Measurements from ENCODE around the gene SELL.
"Not testable (repeated sequence)": the region's sequence is repeated elsewhere in the genome, so short reads cannot be mapped to it uniquely, and the experiment has no call there.

The SELL gene

GRCh38 chr1:169667227-169667639 is 44.2 kb downstream of the SELL start:
- not testable (repeated sequence) for DNase-seq, H3K4me3 Mint-ChIP-seq, H3K9me3 Mint-ChIP-seq

GRCh38 chr1:169662680-169663079 is 48.7 kb downstream of the SELL start:
- not testable (repeated sequence) for H3K36me3 Mint-ChIP-seq (ENCODE audit: low read depth)

More at GRCh38 chr1:169667227-169667639, 44.2 kb downstream of the SELL start:
- H3K36me3 Mint-ChIP-seq (ENCODE audit: low read depth); H3K27ac Mint-ChIP-seq; H3K4me1 Mint-ChIP-seq: not testable (repeated sequence)
- peaks cover 17% of the 10 kb centered on the region for H3K27me3 Mint-ChIP-seq (ENCODE audit: low read depth, poor library complexity)

GRCh38 chr1:169661066-169661465 is 50.4 kb downstream of the SELL start:
- not testable (repeated sequence) for DNase-seq; H3K4me1 Mint-ChIP-seq; H3K4me3 Mint-ChIP-seq; H3K27ac Mint-ChIP-seq; H3K27me3 Mint-ChIP-seq (ENCODE audit: low read depth, poor library complexity); H3K36me3 Mint-ChIP-seq (ENCODE audit: low read depth)
- peaks cover 29% of the 10 kb centered on the region for H3K9me3 Mint-ChIP-seq

More at GRCh38 chr1:169662680-169663079, 48.7 kb downstream of the SELL start:
- not testable (repeated sequence) for H3K27me3 Mint-ChIP-seq (ENCODE audit: low read depth, poor library complexity); DNase-seq; H3K4me1 Mint-ChIP-seq; H3K4me3 Mint-ChIP-seq; H3K27ac Mint-ChIP-seq
- peaks cover 29% of the 10 kb centered on the region for H3K9me3 Mint-ChIP-seq

- not testable (repeated sequence) for H3K27me3 Mint-ChIP-seq (ENCODE audit: low read depth, poor library complexity); DNase-seq; H3K27ac Mint-ChIP-seq; H3K36me3 Mint-ChIP-seq (ENCODE audit: low read depth); H3K4me3 Mint-ChIP-seq; H3K4me1 Mint-ChIP-seq
- H3K9me3 Mint-ChIP-seq = peaks cover 29% of the 10 kb centered on the region
These were observed 52.6 kb downstream of the SELL start for GRCh38 chr1:169658777-169659176.

- TF ChIP-seq CTCF (IDR thresholded peaks at IDR 0.05) = no peak
- Mint-ChIP-seq H3K4me3 (no peak overlapping the region), H3K4me1 (peaks cover 4% of the 10 kb centered on the region), H3K27me3 (ENCODE audit: low read depth, poor library complexity) (peaks cover 5% of the 10 kb centered on the region), H3K36me3 (ENCODE audit: low read depth) (no peaks in the 10 kb centered on the region), H3K9me3 (peaks cover under 1% of the 10 kb centered on the region), H3K27ac (no peak overlapping the region)
- DNase-seq = no peak
These were observed 57.5 kb downstream of the SELL start for GRCh38 chr1:169653873-169654272.

- H3K36me3 Mint-ChIP-seq (ENCODE audit: low read depth) = no peaks in the 10 kb centered on the region
- H3K9me3 Mint-ChIP-seq = no peaks in the 10 kb centered on the region
- no peak for DNase-seq
- no peak overlapping the region for H3K27ac Mint-ChIP-seq
- TF ChIP-seq CTCF (IDR thresholded peaks at IDR 0.05) = no peak
- peaks cover 6% of the 10 kb centered on the region for H3K27me3 Mint-ChIP-seq (ENCODE audit: low read depth, poor library complexity)
- no peak overlapping the region for H3K4me3 Mint-ChIP-seq
- no peaks in the 10 kb centered on the region for H3K4me1 Mint-ChIP-seq
These were observed 60.4 kb downstream of the SELL start for GRCh38 chr1:169651035-169651434.

GRCh38 chr1:169650551-169650950 is 60.9 kb downstream of the SELL start:
- Mint-ChIP-seq H3K4me1 (no peaks in the 10 kb centered on the region), H3K4me3 (no peak overlapping the region), H3K27me3 (ENCODE audit: low read depth, poor library complexity) (peaks cover 6% of the 10 kb centered on the region), H3K36me3 (ENCODE audit: low read depth) (no peaks in the 10 kb centered on the region), H3K27ac (no peak overlapping the region), H3K9me3 (no peaks in the 10 kb centered on the region)
- no peak for TF ChIP-seq CTCF (IDR thresholded peaks at IDR 0.05)
- DNase-seq = no peak

GRCh38 chr1:169648709-169649108 is 62.7 kb downstream of the SELL start:
- peaks cover 4% of the 10 kb centered on the region for H3K27me3 Mint-ChIP-seq (ENCODE audit: low read depth, poor library complexity)
- no peaks in the 10 kb centered on the region for H3K9me3 Mint-ChIP-seq
- no peaks in the 10 kb centered on the region for H3K36me3 Mint-ChIP-seq (ENCODE audit: low read depth)
- no peak overlapping the region for H3K27ac Mint-ChIP-seq
- no peak overlapping the region for H3K4me3 Mint-ChIP-seq
- no peak for DNase-seq
- no peak for TF ChIP-seq CTCF (IDR thresholded peaks at IDR 0.05)
- H3K4me1 Mint-ChIP-seq = no peaks in the 10 kb centered on the region
